Epithelial cell of umbilical artery (primary cell): ENCODE data around the gene PON1. TPM values are rescaled to one million over a fixed set of nuclear protein-coding genes. Genes with fewer than 3 reads are reported as not detected.

Source experiments
- total RNA-seq: library from RNA; depleted of rRNA; stranded (reverse); fragments of >200 nt; gene quantifications from 2 replicates; pipeline ENCODE4 v1.2.3, GENCODE V29; 2014

The PON1 gene
- total RNA-seq, result not detected in 2 replicates

GRCh38 chr7:95324431-95324830 is at the start of gene PON1:
TSS of gene PON1 (minus strand) at chr7:95324532. CDS start at chr7:95324475, 57 bp downstream.

Other genes with a start within 250 kb of the PON1 start
- gene PON3, start 71.8 kb upstream of the PON1 start, total RNA-seq, result 0.32 and 0.76 TPM in 2 replicates
- 66.9 and 90.7 TPM in 2 replicates for gene PON2, start 110.5 kb upstream of the PON1 start, total RNA-seq
- not detected in 2 replicates for gene ASB4, start 161.4 kb upstream of the PON1 start, total RNA-seq